Keratinocyte (primary cell): ENCODE data around the gene ARL15. TPM values are rescaled to one million over a fixed set of nuclear protein-coding genes. Genes with fewer than 3 reads are reported as not detected.

ENCODE experiments used
- DNase-seq: peaks from one replicate; pipeline ENCODE4 v3.0.0-alpha.2; 2011; ENCODE audit warnings: low read depth, missing footprints, low spot score
- FAIRE-seq: peaks from 2 replicates; lab custom pipeline; 2011; peaks lifted over from hg19 to GRCh38; lab: Jason Lieb, UNC
- H2AFZ ChIP-seq: 2 replicates; pipeline ENCODE4 v1.6.0; 2012; ENCODE audit warnings: low read length, control low read depth, inconsistent platforms; ENCODE audit not compliant: control insufficient read depth
- H3K27ac ChIP-seq: 2 replicates; pipeline ENCODE4 v1.5.1; 2011; ENCODE audit warnings: low read length; ENCODE audit not compliant: control insufficient read depth, insufficient read depth
- H3K27me3 ChIP-seq: 3 replicates; pipeline ENCODE4 v1.6.0; 2011; ENCODE audit warnings: low read length; ENCODE audit not compliant: control insufficient read depth, insufficient read depth; ENCODE audit errors: extremely low read depth
- H3K36me3 ChIP-seq, 2 experiments: 2 replicates in 1 of 2; 3 replicates in 1 of 2; pipeline ENCODE4 v1.5.1; 2011; ENCODE audit warnings: low read length in 2 of 2, mild to moderate bottlenecking in 1 of 2; ENCODE audit not compliant: control insufficient read depth in 2 of 2, insufficient read depth in 2 of 2; ENCODE audit errors: extremely low read depth in 1 of 2
- H3K4me1 ChIP-seq: 3 replicates; pipeline ENCODE4 v1.5.1; 2011; ENCODE audit warnings: low read length; ENCODE audit not compliant: control insufficient read depth, insufficient read depth; ENCODE audit errors: extremely low read depth
- H3K4me2 ChIP-seq: 3 replicates; pipeline ENCODE4 v1.6.0; 2011; ENCODE audit warnings: low read depth, low read length; ENCODE audit not compliant: control insufficient read depth, insufficient read depth; ENCODE audit errors: extremely low read depth
- H3K4me3 ChIP-seq, 3 experiments: fragments of 200-600 bp in 1 of 3; sonication (generic) in 1 of 3; 2 replicates in 2 of 3; 3 replicates in 1 of 3; pipeline ENCODE4 v1.5.1; 2011 to 2016; ENCODE audit warnings: low read length in 3 of 3, mild to moderate bottlenecking in 3 of 3, control low read depth in 2 of 3, inconsistent platforms in 1 of 3, low read depth in 1 of 3, mixed read lengths in 1 of 3, mixed run types in 1 of 3, moderate library complexity in 1 of 3; ENCODE audit not compliant: control insufficient read depth in 2 of 3, insufficient read depth in 2 of 3; ENCODE audit errors: extremely low read depth in 1 of 3
- H3K79me2 ChIP-seq: 2 replicates; pipeline ENCODE4 v1.6.0; 2012; ENCODE audit warnings: low read length; ENCODE audit not compliant: control insufficient read depth, insufficient read depth
- H3K9ac ChIP-seq: 3 replicates; pipeline ENCODE4 v1.6.0; 2011; ENCODE audit warnings: low read length; ENCODE audit not compliant: control insufficient read depth, insufficient read depth; ENCODE audit errors: extremely low read depth
- H3K9me1 ChIP-seq: 3 replicates; pipeline ENCODE4 v1.6.0; 2011; ENCODE audit warnings: low read length; ENCODE audit not compliant: control insufficient read depth, insufficient read depth; ENCODE audit errors: extremely low read depth
- H3K9me3 ChIP-seq: 2 replicates; pipeline ENCODE4 v1.5.1; 2012; ENCODE audit warnings: low read depth, low read length; ENCODE audit not compliant: control insufficient read depth
- H4K20me1 ChIP-seq: 3 replicates; pipeline ENCODE4 v1.6.0; 2011; ENCODE audit warnings: low read length; ENCODE audit not compliant: control insufficient read depth, insufficient read depth; ENCODE audit errors: extremely low read depth
- EZH2 ChIP-seq: IDR thresholded peaks from one replicate; pipeline ENCODE4 v1.6.1; 2012; ENCODE audit warnings: inconsistent platforms, mild to moderate bottlenecking, low read length, moderate library complexity
- dilution Hi-C: fragments of 300-500 bp; cut with MboI; formaldehyde crosslinking; loops from one replicate; pipeline ENCODE4 v1.7.0; 2020; ENCODE audit warnings: low sequenced_read_pairs; ENCODE audit not compliant: extremely low pct_ligation_motif_present
- polyA plus RNA-seq, 5 experiments: library from polyadenylated mRNA; depleted of rRNA in 3 of 5; stranded (reverse) in 3 of 5; stranded (forward) in 1 of 5; unstranded in 1 of 5; fragments of >200 nt; gene quantifications; 1 replicate in 1 of 5; 2 replicates in 3 of 5; 3 replicates in 1 of 5; pipeline versions ENCODE4 v1.2.1 to v1.2.3, GENCODE V29; 2011 to 2012; ENCODE audit warnings: missing spikeins in 2 of 5, low read depth in 1 of 5, low replicate concordance in 1 of 5
- TF ChIP-seq, protein P1 (sequence below), 3 experiments: IDR thresholded peaks in 1 of 3; conservative IDR thresholded peaks in 1 of 3; optimal IDR thresholded peaks in 1 of 3; 2 replicates in 2 of 3; 3 replicates in 1 of 3; pipeline versions ENCODE3 to v1.5.1; 2011; ENCODE audit warnings: low read length in 3 of 3, mild to moderate bottlenecking in 3 of 3, moderate library complexity in 2 of 3, control low read depth in 1 of 3, inconsistent platforms in 1 of 3; ENCODE audit not compliant: insufficient read depth in 2 of 3; ENCODE audit errors: extremely low read depth in 1 of 3

The ARL15 gene
- polyA plus RNA-seq, 1 donor (not counting 4 experiments of a cell fraction or from before 2014, with no cell fraction given), result 19.7 TPM

DNA sequence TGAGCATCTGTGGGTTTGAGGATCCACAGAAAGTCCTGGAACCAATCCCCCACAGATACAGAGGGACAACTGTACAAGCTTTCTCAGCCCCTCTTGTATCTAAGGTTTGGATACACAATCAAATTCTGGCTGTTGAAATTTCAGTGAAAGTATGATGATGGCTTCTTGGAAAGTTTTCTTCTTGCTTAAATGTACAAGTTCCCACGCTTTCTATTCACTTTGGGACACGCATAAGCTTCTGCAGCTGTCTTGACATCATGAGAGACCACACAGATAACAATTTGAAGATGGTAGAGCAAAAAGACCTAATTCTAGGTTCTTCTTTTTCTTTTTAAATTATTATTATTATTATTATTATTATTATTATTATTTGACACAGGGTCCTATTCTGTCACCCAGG, 31.6 kb upstream of the ARL15 start:
- Histone ChIP-seq H3K4me2 (no peak overlapping the region), H3K4me3 (no peak overlapping the region), H3K79me2 (no peaks in the 10 kb centered on the region), H3K9ac (no peak overlapping the region), H3K27me3 (no peaks in the 10 kb centered on the region), H3K9me1 (no peaks in the 10 kb centered on the region), H4K20me1 (no peaks in the 10 kb centered on the region), H3K36me3 (no peaks in the 10 kb centered on the region), H3K9me3 (no peaks in the 10 kb centered on the region), H2AFZ (no peak overlapping the region), H3K4me1 (no peaks in the 10 kb centered on the region), H3K27ac (no peak overlapping the region)
- no peak for TF ChIP-seq EZH2
- TF ChIP-seq, protein P1, sequence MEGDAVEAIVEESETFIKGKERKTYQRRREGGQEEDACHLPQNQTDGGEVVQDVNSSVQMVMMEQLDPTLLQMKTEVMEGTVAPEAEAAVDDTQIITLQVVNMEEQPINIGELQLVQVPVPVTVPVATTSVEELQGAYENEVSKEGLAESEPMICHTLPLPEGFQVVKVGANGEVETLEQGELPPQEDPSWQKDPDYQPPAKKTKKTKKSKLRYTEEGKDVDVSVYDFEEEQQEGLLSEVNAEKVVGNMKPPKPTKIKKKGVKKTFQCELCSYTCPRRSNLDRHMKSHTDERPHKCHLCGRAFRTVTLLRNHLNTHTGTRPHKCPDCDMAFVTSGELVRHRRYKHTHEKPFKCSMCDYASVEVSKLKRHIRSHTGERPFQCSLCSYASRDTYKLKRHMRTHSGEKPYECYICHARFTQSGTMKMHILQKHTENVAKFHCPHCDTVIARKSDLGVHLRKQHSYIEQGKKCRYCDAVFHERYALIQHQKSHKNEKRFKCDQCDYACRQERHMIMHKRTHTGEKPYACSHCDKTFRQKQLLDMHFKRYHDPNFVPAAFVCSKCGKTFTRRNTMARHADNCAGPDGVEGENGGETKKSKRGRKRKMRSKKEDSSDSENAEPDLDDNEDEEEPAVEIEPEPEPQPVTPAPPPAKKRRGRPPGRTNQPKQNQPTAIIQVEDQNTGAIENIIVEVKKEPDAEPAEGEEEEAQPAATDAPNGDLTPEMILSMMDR (optimal IDR thresholded peaks at IDR 0.05 in 1 of 3, IDR thresholded peaks at IDR 0.05 in 1 of 3, conservative IDR thresholded peaks at IDR 0.05 in 1 of 3; ENCODE audit: extremely low read depth in 1 of 3, insufficient read depth in 2 of 3, low read length in 3 of 3), result no peak
- dilution Hi-C loops, result no loop called here
- FAIRE-seq (no peak), DNase-seq (no peak)

- dilution Hi-C loops, result no loop called here
- Histone ChIP-seq H3K4me2 (no peak overlapping the region), H2AFZ (no peak overlapping the region), H3K4me1 (no peaks in the 10 kb centered on the region), H3K36me3 (no peaks in the 10 kb centered on the region), H3K9me1 (no peaks in the 10 kb centered on the region), H3K9me3 (no peaks in the 10 kb centered on the region), H3K27me3 (no peaks in the 10 kb centered on the region), H3K4me3 (no peak overlapping the region), H4K20me1 (no peaks in the 10 kb centered on the region), H3K9ac (no peak overlapping the region), H3K79me2 (no peaks in the 10 kb centered on the region), H3K27ac (no peak overlapping the region)
- DNase-seq (no peak), FAIRE-seq (no peak)
- no peak for TF ChIP-seq EZH2
- TF ChIP-seq, protein P1 (optimal IDR thresholded peaks at IDR 0.05 in 1 of 3, IDR thresholded peaks at IDR 0.05 in 1 of 3, conservative IDR thresholded peaks at IDR 0.05 in 1 of 3; ENCODE audit: extremely low read depth in 1 of 3, insufficient read depth in 2 of 3, low read length in 3 of 3), result no peak
Measured at GRCh38 chr5:54337523-54337922, 27.1 kb upstream of the ARL15 start.
